HG03571 (cell line): Measurements from ENCODE around the gene LRP1B.

Experiments used
- ATAC-seq: cut with Tn5 transposase; IDR thresholded peaks from one replicate; pipeline ENCODE4 v1.9.1; 2021; ENCODE audit not compliant: unreplicated experiment

Gene LRP1B

GRCh38 chr2:141959941-141960340 is 170.9 kb downstream of the LRP1B start:
- no peak for ATAC-seq

GRCh38 chr2:141959016-141959415 is 171.8 kb downstream of the LRP1B start:
- no peak for ATAC-seq

DNA sequence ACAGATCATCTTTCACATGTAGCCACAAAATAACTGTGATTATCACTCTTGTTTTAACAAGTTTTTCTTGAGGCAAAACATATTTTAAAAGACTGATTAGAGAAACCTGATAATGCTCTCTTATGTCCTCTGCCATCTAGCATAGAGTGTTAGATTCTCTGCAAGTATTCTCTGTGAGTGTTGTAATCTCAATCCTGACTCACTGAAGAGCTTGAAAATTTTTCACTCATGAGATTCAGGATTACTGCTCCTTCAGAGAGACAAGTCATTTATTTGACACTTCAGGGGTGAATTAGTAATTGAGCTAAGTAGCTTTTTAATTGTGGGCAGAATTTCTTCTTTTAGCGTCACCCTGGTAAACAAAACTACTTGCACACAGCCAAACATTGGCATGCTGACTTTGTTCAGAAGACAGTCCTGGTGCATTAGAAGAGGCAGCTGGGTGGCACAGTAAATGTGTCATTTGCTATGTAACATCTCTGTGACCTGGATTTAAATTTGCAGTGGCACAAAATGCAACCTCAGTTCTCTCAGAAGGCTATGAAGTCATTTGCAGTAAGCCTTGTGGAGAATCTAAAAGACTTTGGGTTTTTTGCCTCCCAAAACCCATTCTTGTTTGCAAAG is 172.9 kb downstream of the LRP1B start:
- no peak for ATAC-seq

DNA sequence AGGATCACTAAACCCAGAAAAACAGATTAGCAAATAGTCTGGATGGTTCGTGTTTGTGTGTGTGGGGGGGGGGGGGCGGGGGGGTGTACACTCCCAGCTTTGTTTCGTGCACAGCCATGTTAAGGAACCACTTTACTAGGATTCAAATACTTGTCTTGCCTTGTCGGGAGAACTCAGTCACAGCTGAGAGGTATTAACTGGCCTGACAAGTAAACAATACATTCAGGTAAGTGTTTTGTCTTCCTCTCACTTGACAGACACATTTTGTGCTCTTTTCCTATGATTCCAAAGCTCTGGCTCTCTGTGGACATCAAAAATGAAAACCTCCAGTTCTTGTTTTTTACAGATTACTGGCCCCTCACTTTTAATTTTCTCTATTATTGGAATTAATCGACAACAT is 173.5 kb downstream of the LRP1B start:
- no peak for ATAC-seq

DNA sequence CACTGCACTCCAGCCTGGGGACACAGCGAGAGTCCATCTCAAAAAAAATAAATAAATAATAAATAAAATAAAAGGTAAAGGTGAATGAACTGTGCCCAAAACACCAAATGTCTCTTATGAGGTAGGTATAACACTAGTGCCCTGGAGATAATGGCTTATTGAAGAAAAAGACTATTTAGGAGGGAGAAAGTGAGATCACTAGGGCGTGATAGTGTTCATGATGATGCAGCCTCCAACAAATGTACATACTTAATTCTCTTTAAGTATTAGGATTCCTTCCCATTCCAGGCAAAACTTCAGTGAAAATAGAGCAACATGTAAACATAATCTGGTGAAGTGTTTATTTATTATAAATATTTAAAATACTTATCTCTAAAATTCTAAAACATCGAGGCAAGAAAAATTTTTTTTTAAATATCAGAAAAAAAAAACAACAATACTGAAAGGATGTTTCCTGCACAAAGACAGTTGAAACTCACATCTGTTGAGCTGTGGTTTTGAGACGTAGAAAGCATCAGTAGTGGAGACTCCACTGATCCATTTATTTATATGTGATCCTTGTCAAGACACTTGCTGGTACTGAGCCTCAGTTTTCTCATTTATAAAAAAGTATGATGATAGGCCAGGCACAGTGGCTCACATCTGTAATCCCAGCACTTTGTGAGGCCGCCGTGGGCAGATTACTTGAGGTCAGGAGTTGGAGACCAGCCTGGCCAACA is 183.3 kb downstream of the LRP1B start:
- ATAC-seq, result no peak

DNA sequence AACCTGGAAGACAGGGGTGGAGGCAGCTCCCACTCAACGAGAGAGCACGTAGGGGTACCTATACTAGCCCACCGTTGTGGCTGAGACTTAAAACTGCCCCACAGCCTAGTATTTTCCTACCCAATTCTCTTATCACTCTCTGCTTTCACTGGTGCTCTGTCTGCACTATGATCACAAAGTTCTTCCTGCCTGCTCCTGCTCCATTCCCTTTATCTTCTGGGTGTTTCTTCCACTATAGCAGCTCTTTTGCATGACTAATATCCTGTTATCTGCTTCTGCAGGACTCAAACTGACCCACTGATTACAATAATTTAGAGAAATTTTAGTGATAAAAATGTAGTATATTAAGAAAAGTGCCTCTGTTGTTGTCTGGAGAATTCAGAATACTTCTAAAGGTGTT is 184.8 kb downstream of the LRP1B start:
- no peak for ATAC-seq

DNA sequence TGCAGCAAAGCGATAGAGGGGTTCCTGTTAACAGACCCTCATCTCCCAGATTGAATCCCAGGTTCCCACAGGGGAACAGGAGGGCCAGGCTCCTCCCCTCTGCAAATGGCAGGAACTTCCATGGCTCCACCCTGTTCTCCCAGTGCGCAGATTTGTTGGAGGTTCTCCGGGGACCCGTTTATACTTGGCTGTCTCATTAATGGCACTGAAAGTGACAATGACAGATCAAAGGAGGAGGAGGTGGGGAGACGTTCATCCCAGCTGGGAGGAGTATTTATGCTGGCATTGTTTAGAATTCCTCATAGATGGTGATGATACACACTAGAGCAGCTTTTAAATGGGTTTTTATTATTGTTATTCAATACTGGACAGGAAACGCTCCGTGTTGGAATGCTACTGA is 186.9 kb downstream of the LRP1B start:
- no peak for ATAC-seq

DNA sequence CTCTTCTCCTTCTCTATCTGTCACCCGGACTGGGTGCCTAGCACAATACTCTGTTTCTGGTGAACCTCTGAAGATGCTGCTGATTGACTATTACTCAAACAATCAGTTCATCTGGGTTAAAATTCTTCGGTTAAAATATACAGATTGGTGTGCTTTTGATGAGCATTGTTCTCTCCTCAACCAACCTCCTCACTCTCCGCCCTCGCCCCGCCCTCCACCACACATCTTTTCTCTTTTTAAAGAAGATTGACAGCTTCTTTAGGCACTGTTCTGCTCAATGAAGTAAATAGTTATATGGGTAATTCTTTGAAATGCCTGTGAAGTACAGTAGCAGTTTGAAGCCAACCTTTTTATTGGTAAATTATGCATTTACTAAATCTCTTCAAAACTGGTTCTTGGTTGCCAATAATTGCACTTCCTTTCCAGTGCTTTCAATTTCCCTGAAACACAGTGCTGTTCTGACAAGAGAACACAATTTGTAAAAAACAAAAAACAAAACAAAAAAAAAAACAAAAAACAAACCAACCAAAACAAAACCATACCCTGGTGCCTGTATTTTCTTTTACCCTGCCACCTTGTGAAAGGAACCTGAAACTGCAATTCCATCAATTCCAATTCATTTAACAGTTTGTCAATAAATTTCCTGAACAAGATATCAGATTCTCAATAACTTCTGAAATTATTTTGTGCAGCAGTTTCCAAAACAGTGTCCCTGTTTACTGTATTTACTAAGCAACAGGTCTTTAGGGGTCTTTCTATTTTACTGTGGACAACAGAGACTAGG is 188.6 kb downstream of the LRP1B start:
- no peak for ATAC-seq

DNA sequence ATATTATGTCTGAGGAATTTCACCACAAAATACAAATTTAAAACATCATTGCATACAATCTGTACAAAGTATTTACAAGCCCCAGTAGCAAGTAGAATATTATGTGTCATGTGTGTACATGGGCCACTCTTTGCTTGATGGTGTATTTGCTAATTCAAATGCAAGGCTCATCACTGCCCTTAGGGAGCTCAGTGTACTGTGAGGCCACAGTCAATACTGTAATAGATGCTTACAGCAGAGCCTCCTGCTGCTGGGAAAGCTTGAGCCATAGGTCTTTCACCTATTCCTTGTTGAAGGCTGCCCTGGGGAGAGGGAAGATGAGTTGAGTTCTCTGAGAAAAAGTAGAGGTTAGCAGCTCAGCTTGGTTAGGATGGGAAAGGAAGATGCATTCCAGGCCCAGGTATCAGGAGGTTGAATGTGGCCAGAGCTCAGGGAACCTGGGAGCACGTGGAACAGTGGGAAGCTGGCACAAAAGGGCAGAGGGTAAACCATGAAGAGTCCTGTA is 189.6 kb downstream of the LRP1B start:
- no peak for ATAC-seq

DNA sequence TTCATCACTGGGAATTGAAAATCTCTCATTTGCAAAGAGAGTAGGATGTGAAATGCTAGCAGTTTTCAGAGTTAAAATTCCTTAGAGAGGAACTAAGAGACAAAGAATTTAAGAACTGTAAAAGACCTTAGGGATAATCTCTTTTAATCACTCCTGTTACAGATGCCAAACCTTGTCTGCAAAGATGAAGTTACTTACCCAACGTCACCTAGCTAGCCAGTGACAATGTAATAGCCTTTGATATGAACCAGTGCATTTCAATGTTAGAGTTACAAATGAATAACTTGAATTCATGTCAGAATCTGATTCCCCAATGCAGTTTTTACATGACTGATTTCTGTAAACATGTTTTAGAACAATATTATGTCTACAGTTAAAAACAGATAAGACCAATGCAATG is 190.1 kb downstream of the LRP1B start:
- no peak for ATAC-seq

GRCh38 chr2:141933226-141933625 is 197.6 kb downstream of the LRP1B start:
- no peak for ATAC-seq

DNA sequence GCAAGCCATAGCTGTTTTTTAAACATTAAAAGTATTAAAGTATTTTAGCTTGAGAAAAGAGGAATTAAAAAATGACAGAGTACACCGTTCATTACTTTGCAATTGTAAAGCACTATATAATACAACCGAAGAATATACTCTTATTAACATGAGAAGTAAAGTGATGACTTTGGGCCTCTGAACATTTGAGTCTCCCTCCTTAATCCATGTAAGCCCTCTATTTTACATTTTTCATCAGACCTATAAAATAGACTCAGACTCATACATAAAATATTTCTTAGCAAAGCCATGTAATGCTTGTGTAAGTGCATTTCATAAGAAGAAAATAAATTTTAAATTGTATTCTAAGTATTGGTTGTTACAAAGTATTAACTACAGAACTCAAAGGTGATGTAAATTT is 198.6 kb downstream of the LRP1B start:
- no peak for ATAC-seq

GRCh38 chr2:141931797-141932196 is 199.0 kb downstream of the LRP1B start:
- ATAC-seq, result no peak

GRCh38 chr2:141930803-141931202 is 200.0 kb downstream of the LRP1B start:
- ATAC-seq, result no peak

GRCh38 chr2:141929331-141930252 is 201.2 kb downstream of the LRP1B start:
- no peak for ATAC-seq

DNA sequence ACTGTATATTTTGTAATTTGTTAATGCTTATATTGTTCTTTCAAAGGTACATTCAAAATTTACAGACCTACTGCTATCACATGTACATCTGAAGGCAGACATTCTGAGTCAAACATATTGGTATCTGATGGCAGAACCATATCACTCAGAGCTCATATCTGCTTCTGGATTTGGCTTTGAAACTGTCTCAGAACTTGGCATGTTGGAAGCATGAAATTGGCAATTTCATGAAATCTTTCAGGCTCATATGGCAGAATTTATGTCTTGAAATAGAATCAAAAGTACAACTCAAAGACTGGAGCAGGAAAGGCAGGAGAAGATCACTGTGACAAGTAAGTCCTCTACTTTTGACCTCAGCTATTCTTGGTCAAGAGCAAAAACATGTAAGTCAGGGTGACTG is 202.3 kb downstream of the LRP1B start:
- no peak for ATAC-seq

DNA sequence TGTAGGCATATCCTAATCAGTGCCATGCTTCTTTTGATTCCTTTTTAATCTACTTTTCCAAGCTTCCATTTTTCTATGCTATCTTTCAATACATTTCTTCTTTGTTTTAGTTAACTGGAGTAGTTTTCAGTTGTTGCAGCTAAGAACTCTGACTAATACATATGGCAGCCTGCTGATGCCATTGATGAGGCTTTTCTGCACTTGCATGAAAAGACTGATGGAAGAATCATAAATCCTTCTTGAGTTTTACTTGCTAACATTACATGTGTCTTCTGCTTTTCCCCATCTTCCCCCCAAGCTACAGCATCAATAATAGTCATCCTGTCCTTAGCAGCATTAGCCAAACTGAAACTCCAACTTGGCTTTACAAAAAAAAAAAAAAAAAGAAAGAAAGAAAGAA is 203.3 kb downstream of the LRP1B start:
- no peak for ATAC-seq

DNA sequence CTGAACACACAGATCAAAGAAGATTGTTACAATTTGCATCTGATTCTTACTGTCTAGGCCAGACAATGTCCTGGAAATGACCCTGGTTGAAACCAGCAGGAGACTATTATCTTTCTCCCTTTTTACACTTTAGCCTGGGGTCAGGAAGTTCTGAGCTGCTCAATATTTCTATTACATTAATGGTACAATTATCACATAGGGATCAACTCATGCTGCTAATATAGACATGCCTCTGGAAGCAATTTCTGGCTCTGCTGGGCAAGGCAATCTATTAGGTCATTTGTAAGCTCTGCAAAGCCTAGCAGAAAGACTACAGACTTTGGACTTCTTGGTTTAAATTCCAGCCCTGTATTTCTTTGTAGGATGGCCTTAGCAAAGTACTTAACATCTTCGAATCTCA is 205.3 kb downstream of the LRP1B start:
- no peak for ATAC-seq

DNA sequence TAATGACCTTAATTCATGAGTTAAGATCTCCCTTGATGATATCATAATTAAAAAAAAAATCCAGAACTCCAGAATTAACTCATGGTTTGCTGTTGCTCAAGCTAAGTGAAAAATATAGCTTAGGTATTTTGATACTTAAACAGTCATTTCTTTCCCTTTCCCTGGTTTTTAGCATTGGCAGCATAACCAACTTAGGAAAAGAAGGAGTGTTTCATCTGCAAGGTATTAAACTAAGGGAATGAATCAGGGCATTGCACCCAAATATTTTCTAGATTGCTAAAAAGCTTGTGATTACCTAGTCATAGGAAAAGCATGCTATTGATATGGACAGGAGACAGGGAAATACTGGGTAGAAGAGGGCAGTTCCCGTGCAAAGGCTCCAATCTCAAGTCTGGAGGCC is 207.2 kb downstream of the LRP1B start:
- no peak for ATAC-seq

DNA sequence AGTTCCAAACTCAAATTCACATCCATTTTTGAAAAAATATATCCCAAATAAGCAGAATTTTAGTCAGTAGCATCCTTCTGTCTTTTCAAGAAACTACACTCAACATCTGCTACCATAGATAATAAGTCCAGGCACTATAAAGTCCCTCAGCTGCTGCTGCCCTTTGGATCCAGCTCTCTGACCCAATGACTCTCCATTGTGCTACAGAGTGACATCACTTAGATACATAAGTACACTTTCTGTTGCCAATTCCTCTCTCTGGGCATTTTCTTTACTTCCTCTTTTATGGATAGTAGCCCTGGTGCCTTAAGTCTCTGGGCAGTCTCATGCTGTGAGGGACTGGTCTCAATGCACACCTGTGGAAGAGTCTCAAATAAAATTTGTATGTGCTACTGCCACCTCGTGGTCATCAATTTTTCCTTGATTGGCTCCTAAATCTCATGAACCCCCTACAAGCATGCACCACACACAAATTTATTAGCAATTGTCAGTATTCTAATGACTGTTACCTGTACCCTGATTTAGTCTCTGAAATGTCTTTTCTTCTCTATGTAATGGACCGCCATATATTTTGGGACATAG is 219.2 kb downstream of the LRP1B start:
- ATAC-seq, result no peak

DNA sequence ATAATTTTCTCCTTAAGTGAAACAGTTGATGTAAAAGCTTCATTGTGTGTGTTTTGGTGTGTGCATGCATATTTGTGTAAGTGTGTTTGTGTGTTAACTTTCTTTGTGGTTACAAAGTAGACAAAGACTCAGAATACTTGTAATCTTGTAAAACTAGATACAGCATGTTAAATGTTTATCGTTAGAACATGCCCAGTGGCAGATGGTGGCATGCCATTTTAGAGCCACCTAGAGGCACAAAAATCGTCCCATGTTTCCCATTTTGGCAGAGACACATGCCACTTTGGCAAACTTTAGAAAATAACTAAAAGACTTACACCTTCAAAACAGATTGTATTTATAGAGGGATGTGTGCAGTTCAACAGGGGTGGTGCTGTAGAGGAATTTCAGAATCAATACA is 224.1 kb downstream of the LRP1B start:
- no peak for ATAC-seq
